Neural progenitor cell (in vitro differentiated cells): ENCODE results near the gene WDR70.

Experiments
- CTCF ChIP-seq: fragments of 200-600 bp; sonication (generic); IDR thresholded peaks from 2 replicates; pipeline ENCODE4 v1.5.1; 2017; ENCODE audit warnings: antibody characterized with exemption, mild to moderate bottlenecking
- EZH2phosphoT487 ChIP-seq: fragments of 200-600 bp; sonication (generic); IDR thresholded peaks from 2 replicates; pipeline ENCODE4 v1.6.1; 2017; ENCODE audit warnings: antibody characterized with exemption

GRCh38 chr5:37727238-37727637, 348.1 kb downstream of the WDR70 start:
- no peak for TF ChIP-seq CTCF
- TF ChIP-seq EZH2phosphoT487 = no peak
